Liver (tissue), 9 donors: Measurements from ENCODE around the gene CCDC88C. TPM values are rescaled to one million over a fixed set of nuclear protein-coding genes. Genes with fewer than 3 reads are reported as not detected.

Experiments
- DNase-seq: peaks from one replicate; pipeline ENCODE4 v3.0.0-alpha.2; 2017; ENCODE audit warnings: low spot score
- H3K27ac ChIP-seq, 2 donors: one replicate each; pipeline ENCODE4 v1.7.0; 2013; ENCODE audit warnings: inconsistent platforms in 2 of 2, low read length in 2 of 2, control low read depth in 1 of 2, low read depth in 1 of 2, mild to moderate bottlenecking in 1 of 2
- H3K27me3 ChIP-seq, 4 donors: one replicate each; pipeline versions ENCODE4 v1.6.1 to v1.7.0; 2013; ENCODE audit warnings: low read length in 3 of 4, inconsistent platforms in 1 of 4, mild to moderate bottlenecking in 1 of 4, moderate library complexity in 1 of 4; ENCODE audit not compliant: control insufficient read depth in 4 of 4, insufficient read depth in 4 of 4
- H3K36me3 ChIP-seq, 4 donors: one replicate each; pipeline versions ENCODE4 v1.6.1 to v1.7.0; 2013; ENCODE audit warnings: low read length in 3 of 4, mild to moderate bottlenecking in 3 of 4, low read depth in 1 of 4, moderate library complexity in 1 of 4; ENCODE audit not compliant: control insufficient read depth in 4 of 4, insufficient read depth in 3 of 4
- H3K4me1 ChIP-seq, 4 donors: one replicate each; pipeline versions ENCODE4 v1.6.1 to v1.7.0; 2013; ENCODE audit warnings: low read length in 3 of 4, mild to moderate bottlenecking in 3 of 4, moderate library complexity in 1 of 4; ENCODE audit not compliant: control insufficient read depth in 4 of 4, insufficient read depth in 4 of 4
- H3K4me3 ChIP-seq, 3 donors: one replicate each; pipeline versions ENCODE4 v1.6.1 to v1.7.0; 2013; ENCODE audit warnings: low read length in 3 of 3, control low read depth in 1 of 3, low read depth in 1 of 3, mild to moderate bottlenecking in 1 of 3
- H3K9ac ChIP-seq, 2 donors: one replicate each; pipeline ENCODE4 v1.7.0; 2013; ENCODE audit warnings: low read length in 2 of 2, mild to moderate bottlenecking in 2 of 2, moderate library complexity in 2 of 2, control low read depth in 1 of 2, low read depth in 1 of 2
- H3K9me3 ChIP-seq, 4 donors: one replicate each; pipeline versions ENCODE4 v1.6.1 to v1.7.0; 2013; ENCODE audit warnings: low read length in 3 of 4; ENCODE audit not compliant: control insufficient read depth in 4 of 4
- ATF3 ChIP-seq: IDR thresholded peaks from 2 replicates; pipeline ENCODE4 v1.6.1; 2016; ENCODE audit warnings: antibody characterized with exemption
- CTCF ChIP-seq: fragments of 150-350 bp; IDR thresholded peaks from 2 replicates; pipeline ENCODE4 v1.5.1; 2017; ENCODE audit warnings: improper control_type of control experiment, low read depth, low read length; ENCODE audit not compliant: missing input control
- EGR1 ChIP-seq, 2 donors: IDR thresholded peaks; 2 replicates each; pipeline ENCODE4 v1.6.1; 2016 to 2018; ENCODE audit warnings: antibody characterized with exemption in 2 of 2, low read depth in 2 of 2
- FOXA1 ChIP-seq: IDR thresholded peaks from 2 replicates; pipeline ENCODE4 v1.6.1; 2016; ENCODE audit warnings: antibody characterized with exemption
- FOXA2 ChIP-seq: IDR thresholded peaks from 2 replicates; pipeline ENCODE4 v1.6.1; 2016; ENCODE audit warnings: antibody characterized with exemption
- GABPA ChIP-seq, 2 donors: IDR thresholded peaks in 1 of 2; conservative IDR thresholded peaks in 1 of 2; 2 replicates each; pipeline ENCODE4 v1.6.1; 2016; ENCODE audit warnings: antibody characterized with exemption in 2 of 2, mild to moderate bottlenecking in 1 of 2, moderate library complexity in 1 of 2
- HNF4A ChIP-seq, 2 donors: conservative IDR thresholded peaks; 2 replicates each; pipeline ENCODE4 v1.6.1; 2016; ENCODE audit warnings: antibody characterized with exemption in 2 of 2, mild to moderate bottlenecking in 2 of 2
- HNF4G ChIP-seq: IDR thresholded peaks from 2 replicates; pipeline ENCODE4 v1.6.1; 2016; ENCODE audit warnings: antibody characterized with exemption
- JUND ChIP-seq, 2 donors: IDR thresholded peaks; 2 replicates each; pipeline ENCODE4 v1.6.1; 2016; ENCODE audit warnings: antibody characterized with exemption in 2 of 2
- MAX ChIP-seq: IDR thresholded peaks from 2 replicates; pipeline ENCODE4 v1.6.1; 2016; ENCODE audit warnings: antibody characterized with exemption
- RAD21 ChIP-seq, 2 donors: IDR thresholded peaks; 2 replicates each; pipeline ENCODE4 v1.6.1; 2016; ENCODE audit warnings: antibody characterized with exemption in 2 of 2, mild to moderate bottlenecking in 2 of 2
- RXRA ChIP-seq, 2 donors: IDR thresholded peaks; 2 replicates each; pipeline ENCODE4 v1.6.1; 2017 to 2018; ENCODE audit warnings: antibody characterized with exemption in 2 of 2, mild to moderate bottlenecking in 1 of 2
- SP1 ChIP-seq: IDR thresholded peaks from 2 replicates; pipeline ENCODE4 v1.6.1; 2018; ENCODE audit warnings: antibody characterized with exemption, mild to moderate bottlenecking
- TAF1 ChIP-seq: conservative IDR thresholded peaks from 2 replicates; pipeline ENCODE4 v1.6.1; 2016; ENCODE audit warnings: antibody characterized with exemption, mild to moderate bottlenecking
- YY1 ChIP-seq: IDR thresholded peaks from 2 replicates; pipeline ENCODE4 v1.6.1; 2016; ENCODE audit warnings: antibody characterized with exemption, mild to moderate bottlenecking
- ZBTB33 ChIP-seq: IDR thresholded peaks from 2 replicates; pipeline ENCODE4 v1.6.1; 2016; ENCODE audit warnings: antibody characterized with exemption
- WGBS: extraction: QIAGEN DNeasy Blood & Tissue Kit; methylation state at CpG from one replicate; pipeline ENCODE4 v1.1.7; 2013; 5-methylcytosine and 5-hydroxymethylcytosine counted together
- polyA plus RNA-seq, 2 donors: library from polyadenylated mRNA; stranded (reverse) in 1 of 2; unstranded in 1 of 2; fragments of 200-250 nt in 1 of 2; fragments of >200 nt in 1 of 2; fragmentation: Nextera tagmentation in 1 of 2; extraction: Ambion mirVana in 1 of 2; gene quantifications; one replicate each; pipeline versions ENCODE4 v1.2.1 to v1.2.3, GENCODE V29; 2013 to 2015
- total RNA-seq, 2 donors: library from RNA; depleted of rRNA; stranded (reverse); fragments of >200 nt; gene quantifications; one replicate each; pipeline ENCODE4 v1.2.3, GENCODE V29; 2014
- donor health status: healthy.
- donor health status: healthy.
- donor health status: healthy.
- donor health status: healthy.
- donor health status: healthy.

The CCDC88C gene
- total and polyA plus RNA-seq, 4 donors: 1.3 to 10.8 (median 4.0) TPM

- H3K9me3 ChIP-seq: no peaks in the 10 kb centered on the region
- H3K27me3 ChIP-seq: no peaks in the 10 kb centered on the region
- DNase-seq: no peak
- no peaks in the 10 kb centered on the region for H3K36me3 ChIP-seq
- no peak overlapping the region for H3K27ac ChIP-seq
- H3K9ac ChIP-seq: no peak overlapping the region
- peaks cover 3 to 15% (median 12%) of the 10 kb centered on the region in 4 donors for H3K4me1 ChIP-seq
- WGBS: 89% methylated on average over 17 of the region's 17 CpGs
- TF ChIP-seq HNF4G (no peak), RAD21 (IDR thresholded peaks at IDR 0.05) (no peak), FOXA2 (no peak), TAF1 (no peak), EGR1 (IDR thresholded peaks at IDR 0.05; ENCODE audit: low read depth in 2 of 2) (no peak), YY1 (no peak), CTCF (no peak)
- no peak overlapping the region for H3K4me3 ChIP-seq
Measured at GRCh38 chr14:91394105-91395081, 23.2 kb downstream of the CCDC88C start.

- no peak overlapping the region for H3K4me3 ChIP-seq
- no peak overlapping the region for H3K27ac ChIP-seq
- no peak for DNase-seq
- H3K4me1 ChIP-seq: peaks cover 2 to 25% (median 18%) of the 10 kb centered on the region in 4 donors
- H3K36me3 ChIP-seq: no peaks in the 10 kb centered on the region
- 80% methylated on average over 19 of the region's 19 CpGs for WGBS
- H3K9ac ChIP-seq: no peak overlapping the region
- TF ChIP-seq EGR1 (IDR thresholded peaks at IDR 0.05; ENCODE audit: low read depth in 2 of 2) (no peak), ATF3 (no peak), JUND (IDR thresholded peaks at IDR 0.05) (no peak), ZBTB33 (no peak), SP1 (no peak), FOXA1 (no peak), RAD21 (IDR thresholded peaks at IDR 0.05) (no peak), MAX (no peak), RXRA (IDR thresholded peaks at IDR 0.05) (no peak), HNF4A (conservative IDR thresholded peaks at IDR 0.05) (no peak), GABPA (IDR thresholded peaks at IDR 0.05 in 1 of 2, conservative IDR thresholded peaks at IDR 0.05 in 1 of 2) (no peak), FOXA2 (no peak)
- no peaks in the 10 kb centered on the region for H3K27me3 ChIP-seq
- no peaks in the 10 kb centered on the region for H3K9me3 ChIP-seq
Measured at GRCh38 chr14:91392623-91393303, 24.9 kb downstream of the CCDC88C start.
